GM19467 (cell line): ENCODE data around the gene PLD5.

Source experiments
- ATAC-seq: cut with Tn5 transposase; IDR thresholded peaks from one replicate; pipeline ENCODE4 v1.9.1; 2021; ENCODE audit warnings: mild to moderate bottlenecking, moderate library complexity; ENCODE audit not compliant: unreplicated experiment

PLD5 gene

DNA sequence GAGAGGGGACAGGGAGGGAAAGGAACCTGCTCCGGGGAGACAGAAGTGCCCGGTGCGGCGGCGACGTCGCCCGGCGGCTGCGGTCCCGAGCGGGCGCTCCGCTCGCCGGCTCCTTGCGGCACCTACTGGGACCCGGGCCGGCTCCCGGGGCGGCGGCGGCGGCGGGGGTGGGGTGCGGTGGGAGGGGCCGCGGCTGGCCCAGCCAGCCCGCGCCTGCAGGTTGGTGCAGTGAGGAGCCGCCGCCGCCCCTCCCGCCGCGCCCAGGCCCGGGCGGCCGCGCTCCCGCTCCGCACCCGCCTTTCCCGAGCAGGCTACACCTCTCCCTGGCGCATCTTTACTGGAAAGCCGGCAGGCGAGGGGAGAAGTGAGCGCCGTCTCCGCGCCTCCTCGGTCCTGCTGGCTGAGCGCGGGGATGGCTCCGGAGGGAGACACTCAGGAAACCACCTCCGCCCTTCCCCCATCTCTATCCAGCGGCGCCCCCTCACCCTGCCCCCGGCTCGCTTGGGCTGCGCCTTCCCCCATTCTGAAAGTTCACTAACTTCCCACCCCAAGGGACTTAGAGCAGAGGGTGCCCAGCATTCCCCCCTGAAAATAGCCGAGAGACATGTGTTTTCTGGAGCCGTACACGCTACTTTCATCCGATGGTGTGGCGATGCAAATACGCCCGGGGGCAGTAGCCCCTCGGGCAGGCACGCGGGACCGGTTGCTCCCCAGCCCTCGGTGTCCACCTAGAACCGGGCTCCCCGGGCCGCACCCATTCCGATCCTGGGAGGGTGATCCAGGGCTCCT is at the start of gene PLD5:
PLD5 (minus strand) TSS at position 127 of the 789 bp plus-strand sequence.
- ATAC-seq: no peak

DNA sequence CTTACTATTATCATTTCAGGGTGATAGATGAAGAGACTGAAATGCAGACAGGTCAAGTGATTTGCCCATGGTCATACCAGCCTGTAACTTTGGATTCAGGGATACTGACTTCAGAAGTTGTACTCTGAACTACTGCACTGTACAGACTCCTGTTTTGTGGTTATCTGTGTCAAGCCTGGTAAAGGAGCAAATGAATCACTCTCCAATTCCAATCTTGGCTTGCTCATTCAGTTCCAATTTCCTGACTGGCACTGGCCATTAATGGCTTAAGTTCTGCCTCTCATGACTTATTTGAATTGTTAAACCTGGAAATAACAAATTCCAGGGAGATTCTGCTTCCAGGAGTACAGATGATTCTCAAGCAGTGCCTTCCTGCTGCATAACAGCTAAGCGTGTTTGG is 45.4 kb upstream of the PLD5 start:
- ATAC-seq: no peak

GRCh38 chr1:242568666-242569065 is 44.2 kb upstream of the PLD5 start:
- no peak for ATAC-seq

DNA sequence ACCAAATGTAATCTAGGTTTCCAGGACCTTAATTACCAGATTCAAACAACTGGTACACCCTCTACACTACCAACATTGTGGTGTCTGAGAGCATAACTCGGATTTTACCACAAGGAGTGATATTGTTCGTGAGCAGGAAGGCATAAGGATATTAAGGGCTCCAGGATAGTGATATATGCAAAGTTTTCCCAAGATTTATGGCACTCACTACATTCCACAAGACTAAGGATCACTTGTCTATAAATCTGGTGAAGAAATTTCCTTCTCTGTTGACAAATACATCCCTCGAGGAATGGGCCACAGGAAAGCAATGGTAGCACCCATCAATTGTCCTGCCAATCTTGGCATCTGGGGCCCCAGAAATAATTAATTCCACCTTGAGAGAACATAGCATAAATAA is 43.1 kb upstream of the PLD5 start:
- ATAC-seq: no peak

GRCh38 chr1:242556759-242557158 is 32.3 kb upstream of the PLD5 start:
- no peak for ATAC-seq

GRCh38 chr1:242556276-242556675 is 31.8 kb upstream of the PLD5 start:
- no peak for ATAC-seq

- ATAC-seq: no peak
Measured at GRCh38 chr1:242554577-242554976, 30.1 kb upstream of the PLD5 start.

DNA sequence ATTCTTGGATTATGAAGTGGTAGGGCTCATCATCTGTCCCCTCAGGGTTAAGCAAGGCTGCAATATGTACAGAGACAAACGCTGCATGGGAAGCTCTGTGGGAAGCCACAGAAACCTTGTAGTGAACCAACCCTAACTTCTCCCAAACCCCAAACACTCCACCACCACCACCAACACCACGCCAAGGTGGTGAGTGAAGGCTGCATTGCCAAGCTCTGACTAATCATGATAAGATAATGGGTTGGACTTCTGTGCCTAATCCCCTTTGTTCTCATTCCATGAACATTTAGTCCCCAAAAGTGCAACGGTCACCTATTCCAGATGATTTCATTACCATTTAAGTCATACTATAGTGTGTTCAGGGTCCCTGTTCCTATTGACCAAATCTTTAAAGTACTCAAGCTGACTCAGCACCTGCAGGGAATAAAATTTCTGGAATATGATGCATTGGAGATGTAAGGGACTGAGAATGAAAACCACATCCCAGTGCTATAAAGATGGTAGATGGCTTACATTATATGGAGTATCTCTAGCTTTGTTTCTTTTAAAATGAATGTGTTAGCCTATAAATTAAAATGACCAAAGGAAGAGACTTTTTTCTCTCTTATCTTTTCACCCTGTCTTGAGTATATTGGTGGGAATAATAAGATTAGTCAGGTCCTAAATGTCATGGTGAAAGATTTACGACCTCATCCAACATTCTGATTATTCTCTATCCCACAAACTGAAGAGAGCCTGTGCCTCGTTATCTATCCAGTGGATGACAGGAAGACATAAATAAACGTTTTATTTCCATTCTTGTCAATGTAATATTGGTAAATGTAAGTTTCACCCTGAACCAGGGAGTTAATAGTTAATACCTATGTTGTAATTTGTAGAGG is 22.6 kb upstream of the PLD5 start:
- ATAC-seq: no peak

DNA sequence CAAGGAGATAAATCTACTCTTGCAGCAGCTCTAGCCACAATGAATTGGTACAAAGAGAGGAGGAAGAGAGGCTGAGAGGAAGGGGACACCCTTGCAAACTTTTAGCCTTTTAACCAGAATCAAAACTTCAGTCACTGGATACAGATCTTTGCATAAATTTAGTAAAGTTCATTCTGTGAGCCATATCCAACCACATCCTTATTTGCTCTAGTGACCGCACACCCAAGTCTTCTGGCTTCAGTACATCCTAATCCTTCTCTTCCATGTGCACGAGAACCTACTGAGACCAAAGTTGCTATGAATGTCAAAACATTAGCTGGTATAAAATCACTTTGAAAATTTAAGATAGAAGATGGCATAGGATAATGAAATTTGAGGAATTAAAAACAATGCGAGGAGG is 21.9 kb upstream of the PLD5 start:
- ATAC-seq: no peak

DNA sequence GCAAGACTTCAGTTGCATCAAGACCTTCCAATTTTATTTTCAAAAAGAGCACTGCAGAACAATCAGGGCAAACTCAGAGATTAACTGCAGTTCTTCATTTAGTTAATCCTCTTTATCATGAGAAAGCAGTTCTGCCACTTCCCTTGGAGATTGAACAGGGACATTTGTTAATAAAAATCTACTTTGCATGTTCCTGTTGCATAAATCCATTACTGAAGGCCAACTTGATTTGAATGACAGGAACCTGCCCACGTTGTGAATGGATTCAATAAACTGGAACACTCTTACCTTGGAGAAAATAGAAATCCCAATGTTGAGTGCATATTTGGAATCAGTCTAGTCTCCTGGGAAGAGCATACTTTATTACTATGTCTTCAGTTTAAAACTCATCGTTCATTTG is 19.6 kb upstream of the PLD5 start:
- ATAC-seq: no peak

- ATAC-seq: no peak
Measured at GRCh38 chr1:242542271-242542670, 17.8 kb upstream of the PLD5 start.

- no peak for ATAC-seq
Measured at GRCh38 chr1:242535986-242536385, 11.5 kb upstream of the PLD5 start.

DNA sequence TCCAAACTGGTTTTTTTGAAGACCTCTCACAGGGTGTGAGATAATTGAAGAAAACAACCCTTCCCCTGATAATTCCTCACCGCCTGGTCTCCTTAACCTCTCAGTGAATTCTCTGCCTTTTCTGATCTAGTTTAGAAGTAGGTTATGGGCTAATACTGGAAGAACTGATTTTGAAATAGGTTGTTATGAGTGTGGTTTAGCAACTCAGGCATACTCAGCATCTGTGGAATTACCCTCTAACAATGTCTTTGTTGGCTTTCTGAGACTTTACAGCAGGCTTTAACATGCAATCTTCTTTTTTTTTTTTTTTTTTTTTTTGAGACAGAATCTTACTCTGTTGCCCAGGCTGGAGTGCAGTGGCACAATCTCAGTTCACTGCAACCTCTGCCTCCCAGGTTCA is 10.3 kb upstream of the PLD5 start:
- ATAC-seq: no peak

DNA sequence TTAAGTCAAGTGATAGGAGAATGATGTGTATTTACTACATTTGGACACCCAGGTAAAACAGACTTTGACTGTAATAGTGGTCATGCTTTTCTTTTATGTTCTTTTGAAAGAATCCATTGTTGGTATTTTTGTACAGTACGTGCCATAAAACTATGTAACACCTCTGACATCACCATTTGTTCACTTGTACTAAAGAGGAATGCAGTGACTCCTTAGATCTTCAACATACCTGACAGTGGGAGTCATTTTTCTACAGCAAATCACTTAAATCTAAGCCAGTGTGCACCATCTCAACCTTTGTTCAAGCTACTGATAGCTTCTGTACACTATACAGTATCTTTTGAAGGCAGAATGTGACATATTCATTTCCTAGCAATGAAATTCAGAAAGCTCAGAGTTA is 6.3 kb upstream of the PLD5 start:
- ATAC-seq: no peak

DNA sequence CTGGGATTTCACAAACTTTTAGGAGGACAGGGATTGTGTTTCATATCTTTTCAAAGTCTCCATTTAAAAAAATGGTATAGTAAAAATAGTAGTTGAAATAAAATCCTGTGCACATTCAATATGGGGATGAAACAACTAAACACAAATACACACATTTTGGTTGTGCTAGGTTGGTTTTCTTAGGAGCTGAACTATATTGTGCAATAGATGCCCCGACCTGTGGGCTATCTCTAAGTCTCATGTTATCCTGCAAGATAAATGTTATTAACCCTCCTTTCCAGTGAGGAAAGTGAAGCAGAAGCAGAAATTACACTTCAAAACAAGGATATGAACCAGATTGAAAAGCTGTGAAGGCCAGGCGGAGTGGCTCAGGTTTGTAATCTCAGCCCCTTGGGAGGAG is 1.3 kb upstream of the PLD5 start:
- ATAC-seq: no peak

GRCh38 chr1:242525360-242525722 is 844 bp upstream of the PLD5 start:
- no peak for ATAC-seq

GRCh38 chr1:242523719-242524570 is 552 bp downstream of the PLD5 start:
- no peak for ATAC-seq

DNA sequence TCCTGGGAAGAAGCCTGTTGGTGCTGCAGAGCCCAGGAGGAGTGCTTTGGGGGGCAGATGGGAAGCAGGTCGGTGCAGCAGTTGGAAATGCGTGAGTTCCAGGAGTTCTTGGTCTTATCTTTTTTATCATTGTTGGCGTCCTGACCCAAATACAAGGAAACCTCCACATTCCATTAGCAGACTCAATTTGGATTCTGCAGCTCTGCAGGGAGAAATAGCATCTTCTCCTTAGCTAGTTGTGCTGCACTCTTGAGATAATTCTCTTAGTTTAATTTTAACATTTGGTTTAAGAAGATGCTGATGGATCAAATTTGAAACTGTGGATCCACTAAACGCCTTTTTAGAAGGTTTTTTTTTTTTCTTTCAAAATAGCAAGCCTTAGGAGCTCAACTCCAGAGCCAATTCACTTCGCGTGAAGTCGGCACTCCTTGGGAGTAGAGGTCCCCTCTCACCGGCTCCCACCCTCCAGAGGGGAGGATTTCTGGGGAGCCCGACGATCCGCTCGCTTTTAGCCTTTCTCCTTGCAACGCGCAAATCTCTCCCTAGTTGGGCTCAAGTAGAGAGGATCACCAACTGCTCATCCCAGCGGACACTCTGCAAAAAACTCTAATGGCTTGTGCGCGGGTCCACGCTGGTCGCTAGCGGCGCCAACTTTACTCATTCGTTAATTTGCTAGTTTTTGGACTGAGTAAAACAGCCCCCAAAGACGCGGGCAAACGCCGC is 1.3 kb downstream of the PLD5 start:
- ATAC-seq: no peak

GRCh38 chr1:242522304-242522945 is 2.1 kb downstream of the PLD5 start:
- ATAC-seq: no peak

GRCh38 chr1:242515555-242515954 is 8.9 kb downstream of the PLD5 start:
- ATAC-seq: no peak
